GM23338 (cell line): ENCODE measurements around the gene ENPP1. TPM values are rescaled to one million over a fixed set of nuclear protein-coding genes. Genes with fewer than 3 reads are reported as not detected.
A peak's percentile ranks its signal among the peaks of the same experiment; 100 is the strongest.

ENCODE experiments used
- ATAC-seq: fragments of 200-7000 bp; cut with Tn5 transposase; 3 replicates; pipeline ENCODE4 v1.9.1; 2020
- DNase-seq: peaks from one replicate; pipeline ENCODE4 v3.0.0-alpha.2; 2015; ENCODE audit warnings: low spot score
- H2AFZ ChIP-seq: fragments of 200-600 bp; sonication (generic); 2 replicates; pipeline ENCODE4 v1.8.0; 2016; ENCODE audit warnings: antibody characterized with exemption, mild to moderate bottlenecking, moderate library complexity
- H3F3A ChIP-seq: fragments of 200-600 bp; sonication (generic); replicated peaks from 2 replicates; pipeline ENCODE4 v1.8.0; 2017; ENCODE audit warnings: antibody characterized with exemption, mixed run types, low read depth
- H3K27ac ChIP-seq: fragments of 200-600 bp; sonication (generic); 2 replicates; pipeline ENCODE4 v1.6.1; 2016; ENCODE audit warnings: low read depth
- H3K27me3 ChIP-seq: fragments of 200-600 bp; sonication (generic); 2 replicates; pipeline ENCODE4 v1.8.0; 2016; ENCODE audit warnings: mild to moderate bottlenecking, mixed run types, moderate library complexity; ENCODE audit not compliant: insufficient read depth
- H3K36me3 ChIP-seq: fragments of 200-600 bp; sonication (generic); 2 replicates; pipeline ENCODE4 v1.8.0; 2016; ENCODE audit warnings: mild to moderate bottlenecking; ENCODE audit not compliant: insufficient read depth
- H3K4me1 ChIP-seq: fragments of 200-600 bp; sonication (generic); 2 replicates; pipeline ENCODE4 v1.8.0; 2016; ENCODE audit warnings: mild to moderate bottlenecking, moderate library complexity; ENCODE audit not compliant: insufficient read depth
- H3K4me2 ChIP-seq: fragments of 200-600 bp; sonication (generic); 2 replicates; pipeline ENCODE4 v1.7.1; 2017; ENCODE audit warnings: mixed run types
- H3K4me3 ChIP-seq: fragments of 200-600 bp; sonication (generic); 2 replicates; pipeline ENCODE4 v1.6.1; 2016; ENCODE audit warnings: mixed run types
- H3K79me2 ChIP-seq: fragments of 200-600 bp; sonication (generic); replicated peaks from 2 replicates; pipeline ENCODE4 v1.8.0; 2017; ENCODE audit warnings: mild to moderate bottlenecking; ENCODE audit not compliant: insufficient read depth
- H3K9me2 ChIP-seq: fragments of 200-600 bp; sonication (generic); 2 replicates; pipeline ENCODE4 v1.8.0; 2017; ENCODE audit not compliant: insufficient read depth
- H4K20me1 ChIP-seq: fragments of 200-600 bp; sonication (generic); replicated peaks from 2 replicates; pipeline ENCODE4 v1.8.0; 2017; ENCODE audit warnings: mild to moderate bottlenecking; ENCODE audit not compliant: insufficient read depth
- H3K27ac Mint-ChIP-seq: 2 replicates; pipeline ENCODE4 v1.8.0; 2020; ENCODE audit warnings: inconsistent platforms, mild to moderate bottlenecking, moderate library complexity, mixed read lengths
- H3K27me3 Mint-ChIP-seq: 3 replicates; pipeline ENCODE4 v1.8.0; 2022; ENCODE audit warnings: low read depth, mild to moderate bottlenecking, moderate library complexity, mixed read lengths, inconsistent platforms; ENCODE audit not compliant: insufficient read depth, poor library complexity
- H3K36me3 Mint-ChIP-seq: 3 replicates; pipeline ENCODE4 v1.8.0; 2021; ENCODE audit warnings: low read depth, mild to moderate bottlenecking, inconsistent platforms, moderate library complexity, mixed read lengths
- H3K4me1 Mint-ChIP-seq: 3 replicates; pipeline ENCODE4 v1.8.0; 2020; ENCODE audit warnings: mild to moderate bottlenecking, inconsistent platforms, mixed read lengths
- H3K4me3 Mint-ChIP-seq: 3 replicates; pipeline ENCODE4 v1.8.0; 2021; ENCODE audit warnings: moderate library complexity, mild to moderate bottlenecking, inconsistent platforms, mixed read lengths
- H3K9me3 Mint-ChIP-seq: 3 replicates; pipeline ENCODE4 v1.8.0; 2020; ENCODE audit warnings: moderate library complexity, mild to moderate bottlenecking, inconsistent platforms, mixed read lengths
- CREB1 ChIP-seq: fragments of 250-450 bp; sonication (Bioruptor Pico); IDR thresholded peaks from 2 replicates; pipeline ENCODE4 v1.5.0; 2020; ENCODE audit warnings: low read depth, mild to moderate bottlenecking, moderate library complexity
- CTCF ChIP-seq, 2 experiments: fragments of 200-600 bp in 1 of 2; sonication (generic) in 1 of 2; conservative IDR thresholded peaks; 2 replicates each; pipeline versions ENCODE4 v1.5.1 to v1.6.1; 2016 to 2017; ENCODE audit warnings: antibody characterized with exemption in 2 of 2, low read depth in 2 of 2, mild to moderate bottlenecking in 2 of 2, moderate library complexity in 1 of 2
- ETS1 ChIP-seq: IDR thresholded peaks from 2 replicates; pipeline ENCODE4 v1.6.1; 2016; ENCODE audit warnings: antibody characterized with exemption
- EZH2 ChIP-seq: fragments of 200-600 bp; sonication (generic); IDR thresholded peaks from one replicate; pipeline ENCODE4 v1.8.0; 2017; ENCODE audit warnings: antibody characterized with exemption, mild to moderate bottlenecking, low read depth; ENCODE audit not compliant: unreplicated experiment
- EZH2phosphoT487 ChIP-seq: fragments of 200-600 bp; sonication (generic); IDR thresholded peaks from one replicate; pipeline ENCODE4 v1.8.1; 2018; ENCODE audit warnings: antibody characterized with exemption; ENCODE audit not compliant: unreplicated experiment
- JUNB ChIP-seq: IDR thresholded peaks from one replicate; pipeline ENCODE4 v1.6.1; 2016; ENCODE audit warnings: antibody characterized with exemption; ENCODE audit not compliant: unreplicated experiment
- NANOG ChIP-seq: IDR thresholded peaks from 2 replicates; pipeline ENCODE4 v1.6.1; 2016; ENCODE audit warnings: antibody characterized with exemption, borderline replicate concordance
- POLR2AphosphoS5 ChIP-seq: IDR thresholded peaks from 2 replicates; pipeline ENCODE4 v1.6.1; 2016; ENCODE audit warnings: antibody characterized with exemption, low read depth
- REST ChIP-seq: IDR thresholded peaks from one replicate; pipeline ENCODE4 v1.6.1; 2018; ENCODE audit warnings: antibody characterized with exemption; ENCODE audit not compliant: unreplicated experiment
- STAT1 ChIP-seq: IDR thresholded peaks from one replicate; pipeline ENCODE4 v1.6.1; 2016; ENCODE audit warnings: antibody characterized with exemption; ENCODE audit not compliant: unreplicated experiment
- ZNF114 ChIP-seq: fragments of 250-450 bp; sonication (Bioruptor Pico); IDR thresholded peaks from 2 replicates; pipeline ENCODE4 v1.5.0; 2020; ENCODE audit warnings: mild to moderate bottlenecking, moderate library complexity
- ZNF331 ChIP-seq: fragments of 250-450 bp; sonication (Bioruptor Pico); IDR thresholded peaks from 2 replicates; pipeline ENCODE4 v1.5.0; 2020; ENCODE audit warnings: low read depth, mild to moderate bottlenecking, moderate library complexity
- polyA plus RNA-seq: library from polyadenylated mRNA; unstranded; fragments of >200 nt; fragmentation: Nextera tagmentation; extraction: Ambion mirVana; gene quantifications from 2 replicates; pipeline ENCODE4 v1.2.1, GENCODE V29; 2016
- total RNA-seq: library from RNA; depleted of rRNA; stranded (reverse); fragments of >200 nt; shearing (Covaris generic); gene quantifications from 2 replicates; pipeline ENCODE4 v1.2.3, GENCODE V29; 2014
- TF ChIP-seq, protein P1 (sequence below): fragments of 250-450 bp; sonication (Bioruptor Pico); IDR thresholded peaks from 2 replicates; pipeline ENCODE4 v1.5.0; 2020; ENCODE audit warnings: mild to moderate bottlenecking, moderate library complexity

The ENPP1 gene
- total and polyA plus RNA-seq, 2 experiments from 2014 or later, result 17.3 to 46.9 TPM

DNA sequence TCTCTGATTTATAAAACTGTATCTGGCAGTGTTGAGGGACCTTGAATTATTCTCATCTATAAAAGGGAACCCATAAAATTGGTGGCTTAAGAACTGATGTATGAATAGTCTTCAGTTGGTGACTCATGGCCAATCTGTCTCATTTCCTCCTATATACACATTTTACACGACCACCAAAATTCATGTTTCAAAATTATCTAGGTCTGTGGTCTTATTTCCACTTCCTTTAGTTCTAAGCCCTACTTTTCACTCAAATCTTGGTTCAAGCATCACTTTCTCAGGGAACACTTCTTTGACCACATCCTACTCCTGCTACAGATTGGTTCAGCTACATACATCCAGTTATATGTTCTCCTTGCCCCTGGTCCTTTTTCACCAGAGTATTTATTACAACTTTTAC lies 18.6 kb upstream of the ENPP1 start:
- H3K36me3 Mint-ChIP-seq, result no peaks in the 10 kb centered on the region
- no peak for TF ChIP-seq ETS1
- no peak for TF ChIP-seq CREB1 (CRISPR knock-in tag)
- TF ChIP-seq JUNB, result no peak
- TF ChIP-seq EZH2, result no peak
- TF ChIP-seq NANOG, result no peak
- no peak for TF ChIP-seq ZNF331 (CRISPR knock-in tag)
- TF ChIP-seq ZNF114 (CRISPR knock-in tag), result no peak
- TF ChIP-seq, protein P1, sequence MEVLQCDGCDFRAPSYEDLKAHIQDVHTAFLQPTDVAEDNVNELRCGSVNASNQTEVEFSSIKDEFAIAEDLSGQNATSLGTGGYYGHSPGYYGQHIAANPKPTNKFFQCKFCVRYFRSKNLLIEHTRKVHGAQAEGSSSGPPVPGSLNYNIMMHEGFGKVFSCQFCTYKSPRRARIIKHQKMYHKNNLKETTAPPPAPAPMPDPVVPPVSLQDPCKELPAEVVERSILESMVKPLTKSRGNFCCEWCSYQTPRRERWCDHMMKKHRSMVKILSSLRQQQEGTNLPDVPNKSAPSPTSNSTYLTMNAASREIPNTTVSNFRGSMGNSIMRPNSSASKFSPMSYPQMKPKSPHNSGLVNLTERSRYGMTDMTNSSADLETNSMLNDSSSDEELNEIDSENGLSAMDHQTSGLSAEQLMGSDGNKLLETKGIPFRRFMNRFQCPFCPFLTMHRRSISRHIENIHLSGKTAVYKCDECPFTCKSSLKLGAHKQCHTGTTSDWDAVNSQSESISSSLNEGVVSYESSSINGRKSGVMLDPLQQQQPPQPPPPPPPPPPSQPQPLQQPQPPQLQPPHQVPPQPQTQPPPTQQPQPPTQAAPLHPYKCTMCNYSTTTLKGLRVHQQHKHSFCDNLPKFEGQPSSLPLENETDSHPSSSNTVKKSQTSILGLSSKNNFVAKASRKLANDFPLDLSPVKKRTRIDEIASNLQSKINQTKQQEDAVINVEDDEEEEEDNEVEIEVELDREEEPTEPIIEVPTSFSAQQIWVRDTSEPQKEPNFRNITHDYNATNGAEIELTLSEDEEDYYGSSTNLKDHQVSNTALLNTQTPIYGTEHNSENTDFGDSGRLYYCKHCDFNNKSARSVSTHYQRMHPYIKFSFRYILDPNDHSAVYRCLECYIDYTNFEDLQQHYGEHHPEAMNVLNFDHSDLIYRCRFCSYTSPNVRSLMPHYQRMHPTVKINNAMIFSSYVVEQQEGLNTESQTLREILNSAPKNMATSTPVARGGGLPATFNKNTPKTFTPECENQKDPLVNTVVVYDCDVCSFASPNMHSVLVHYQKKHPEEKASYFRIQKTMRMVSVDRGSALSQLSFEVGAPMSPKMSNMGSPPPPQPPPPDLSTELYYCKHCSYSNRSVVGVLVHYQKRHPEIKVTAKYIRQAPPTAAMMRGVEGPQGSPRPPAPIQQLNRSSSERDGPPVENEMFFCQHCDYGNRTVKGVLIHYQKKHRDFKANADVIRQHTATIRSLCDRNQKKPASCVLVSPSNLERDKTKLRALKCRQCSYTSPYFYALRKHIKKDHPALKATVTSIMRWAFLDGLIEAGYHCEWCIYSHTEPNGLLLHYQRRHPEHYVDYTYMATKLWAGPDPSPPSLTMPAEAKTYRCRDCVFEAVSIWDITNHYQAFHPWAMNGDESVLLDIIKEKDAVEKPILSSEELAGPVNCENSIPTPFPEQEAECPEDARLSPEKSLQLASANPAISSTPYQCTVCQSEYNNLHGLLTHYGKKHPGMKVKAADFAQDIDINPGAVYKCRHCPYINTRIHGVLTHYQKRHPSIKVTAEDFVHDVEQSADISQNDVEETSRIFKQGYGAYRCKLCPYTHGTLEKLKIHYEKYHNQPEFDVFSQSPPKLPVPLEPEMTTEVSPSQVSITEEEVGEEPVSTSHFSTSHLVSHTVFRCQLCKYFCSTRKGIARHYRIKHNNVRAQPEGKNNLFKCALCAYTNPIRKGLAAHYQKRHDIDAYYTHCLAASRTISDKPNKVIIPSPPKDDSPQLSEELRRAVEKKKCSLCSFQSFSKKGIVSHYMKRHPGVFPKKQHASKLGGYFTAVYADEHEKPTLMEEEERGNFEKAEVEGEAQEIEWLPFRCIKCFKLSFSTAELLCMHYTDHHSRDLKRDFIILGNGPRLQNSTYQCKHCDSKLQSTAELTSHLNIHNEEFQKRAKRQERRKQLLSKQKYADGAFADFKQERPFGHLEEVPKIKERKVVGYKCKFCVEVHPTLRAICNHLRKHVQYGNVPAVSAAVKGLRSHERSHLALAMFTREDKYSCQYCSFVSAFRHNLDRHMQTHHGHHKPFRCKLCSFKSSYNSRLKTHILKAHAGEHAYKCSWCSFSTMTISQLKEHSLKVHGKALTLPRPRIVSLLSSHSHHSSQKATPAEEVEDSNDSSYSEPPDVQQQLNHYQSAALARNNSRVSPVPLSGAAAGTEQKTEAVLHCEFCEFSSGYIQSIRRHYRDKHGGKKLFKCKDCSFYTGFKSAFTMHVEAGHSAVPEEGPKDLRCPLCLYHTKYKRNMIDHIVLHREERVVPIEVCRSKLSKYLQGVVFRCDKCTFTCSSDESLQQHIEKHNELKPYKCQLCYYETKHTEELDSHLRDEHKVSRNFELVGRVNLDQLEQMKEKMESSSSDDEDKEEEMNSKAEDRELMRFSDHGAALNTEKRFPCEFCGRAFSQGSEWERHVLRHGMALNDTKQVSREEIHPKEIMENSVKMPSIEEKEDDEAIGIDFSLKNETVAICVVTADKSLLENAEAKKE (CRISPR knock-in tag), result no peak
- TF ChIP-seq STAT1, result no peak
- no peak for TF ChIP-seq POLR2AphosphoS5
- TF ChIP-seq REST, result no peak
- TF ChIP-seq CTCF (conservative IDR thresholded peaks at IDR 0.05; ENCODE audit: low read depth in 2 of 2), result no peak
- TF ChIP-seq EZH2phosphoT487, result no peak
- no peaks in the 10 kb centered on the region for H3K9me3 Mint-ChIP-seq
- no peak for ATAC-seq
- no peaks in the 10 kb centered on the region for H3K27me3 Mint-ChIP-seq
- H3K9me2 ChIP-seq, result 0 out of 2 replicates have a peak, but pooled peaks cover 5% of the 10 kb centered on the region
- H3K27ac ChIP-seq, result peak overlapping the region; percentile 22; the same call in 1 of the 2 replicates
- no peak overlapping the region for H3K4me2 ChIP-seq
- no peaks in the 10 kb centered on the region for H3K79me2 ChIP-seq
- H3K27me3 ChIP-seq, result no peaks in the 10 kb centered on the region
- H3K36me3 ChIP-seq, result no peaks in the 10 kb centered on the region
- H3K4me1 ChIP-seq, result peaks cover 11% of the 10 kb centered on the region; the same call in 1 of the 2 replicates
- no peak overlapping the region for H3K27ac Mint-ChIP-seq
- H4K20me1 ChIP-seq, result no peaks in the 10 kb centered on the region
- H2AFZ ChIP-seq, result no peak overlapping the region
- no peak overlapping the region for H3K4me3 Mint-ChIP-seq
- H3K4me3 ChIP-seq, result no peak overlapping the region
- H3K4me1 Mint-ChIP-seq, result peaks cover 12% of the 10 kb centered on the region; the same call in 2 of the 3 replicates
- H3F3A ChIP-seq, result no peaks in the 10 kb centered on the region
- no peak for DNase-seq
